Measurements from ENCODE around the gene MATN1. TPM values are rescaled to one million over a fixed set of nuclear protein-coding genes. Genes with fewer than 3 reads are reported as not detected.

The MATN1 gene
- total and polyA plus RNA-seq, 2 donors = 0.24 to 0.85 TPM

GRCh38 chr1:30704271-30704670, 19.1 kb downstream of the MATN1 start:
- DNase-seq (ENCODE audit: extremely low spot score) = no peak
- H3K27ac ChIP-seq (ENCODE audit: low read depth) = no peak overlapping the region
- no peaks in the 10 kb centered on the region for H3K4me1 ChIP-seq (ENCODE audit: insufficient read depth)
- H3K4me3 ChIP-seq (ENCODE audit: low read depth, low read length) = no peak overlapping the region
- H3K36me3 ChIP-seq (ENCODE audit: insufficient read depth) = no peaks in the 10 kb centered on the region
- WGBS = 42% methylated on average over 4 of the region's 4 CpGs

- Histone ChIP-seq H3K4me1 (ENCODE audit: insufficient read depth) (no peaks in the 10 kb centered on the region), H3K27ac (ENCODE audit: low read depth) (no peak overlapping the region), H3K4me3 (ENCODE audit: low read depth, low read length) (no peak overlapping the region), H3K36me3 (ENCODE audit: insufficient read depth) (no peaks in the 10 kb centered on the region)
- DNase-seq (ENCODE audit: extremely low spot score) = no peak
Observed at GRCh38 chr1:30702823-30703222, 20.6 kb downstream of the MATN1 start.

DNA sequence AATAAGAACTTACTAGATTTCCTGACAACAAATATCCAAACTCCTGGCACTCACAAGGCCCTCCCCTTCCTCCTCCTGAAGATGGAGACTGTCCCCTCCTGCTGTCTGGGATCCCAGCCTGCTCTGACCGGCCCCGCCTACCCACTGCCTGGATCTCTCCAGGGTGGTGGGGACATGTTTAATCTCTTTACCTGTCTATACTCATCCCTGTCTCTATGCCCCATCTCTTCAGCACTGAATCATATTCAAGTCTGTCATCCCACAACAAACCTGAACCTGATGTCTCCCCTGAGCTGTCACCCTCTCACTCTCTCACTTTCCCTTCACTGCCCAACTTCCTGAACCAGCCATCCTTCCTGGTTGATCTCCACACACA, 22.1 kb downstream of the MATN1 start:
- Histone ChIP-seq H3K36me3 (ENCODE audit: insufficient read depth) (no peaks in the 10 kb centered on the region), H3K4me3 (ENCODE audit: low read depth, low read length) (no peak overlapping the region), H3K27ac (ENCODE audit: low read depth) (no peak overlapping the region), H3K4me1 (ENCODE audit: insufficient read depth) (no peaks in the 10 kb centered on the region)
- WGBS = 90% methylated on average over 2 of the region's 2 CpGs
- no peak for DNase-seq (ENCODE audit: extremely low spot score)

DNA sequence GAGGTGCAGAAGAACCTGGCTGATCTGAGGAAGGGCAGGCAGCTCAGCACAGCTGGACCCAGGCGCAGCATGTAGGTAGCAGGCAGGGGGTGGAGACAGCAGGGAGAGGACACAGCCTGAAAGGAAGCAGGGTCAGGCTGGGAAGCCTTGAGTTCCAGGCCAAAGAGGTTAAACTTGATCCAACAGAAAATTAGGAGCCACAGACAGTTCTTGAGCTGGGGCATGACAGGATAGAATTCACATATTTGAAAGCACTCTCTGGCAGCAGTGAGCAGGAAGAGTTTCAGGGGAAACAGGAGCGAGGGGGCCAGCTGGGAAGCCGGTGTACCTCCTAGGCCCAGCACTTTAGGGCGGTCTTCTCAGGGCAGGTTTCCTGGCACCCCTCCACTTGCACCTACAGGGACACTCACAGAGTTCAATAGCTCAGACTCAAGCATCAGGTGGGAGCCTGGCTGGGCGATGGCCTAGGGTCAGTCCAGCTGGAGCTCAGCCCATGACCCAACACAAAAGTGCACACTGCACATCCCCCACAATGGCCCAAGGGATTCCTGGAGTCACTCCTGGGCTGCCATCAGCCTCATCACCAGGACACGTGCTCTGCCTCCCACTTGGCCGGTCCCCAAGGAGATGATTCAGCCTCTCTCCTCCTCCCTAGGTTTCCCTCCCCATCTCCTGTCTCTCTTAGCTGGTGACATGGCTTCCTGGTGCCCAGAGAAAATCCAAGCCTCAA, 22.7 kb downstream of the MATN1 start:
- H3K4me3 ChIP-seq (ENCODE audit: low read depth, low read length) = no peak overlapping the region
- no peak overlapping the region for H3K27ac ChIP-seq (ENCODE audit: low read depth)
- DNase-seq (ENCODE audit: extremely low spot score) = no peak
- no peaks in the 10 kb centered on the region for H3K36me3 ChIP-seq (ENCODE audit: insufficient read depth)
- no peaks in the 10 kb centered on the region for H3K4me1 ChIP-seq (ENCODE audit: insufficient read depth)
- 71% methylated on average over 7 of the region's 7 CpGs for WGBS

GRCh38 chr1:30699762-30700161, 23.6 kb downstream of the MATN1 start:
- Histone ChIP-seq H3K27ac (ENCODE audit: low read depth) (no peak overlapping the region), H3K4me3 (ENCODE audit: low read depth, low read length) (no peak overlapping the region), H3K36me3 (ENCODE audit: insufficient read depth) (no peaks in the 10 kb centered on the region), H3K4me1 (ENCODE audit: insufficient read depth) (no peaks in the 10 kb centered on the region)
- DNase-seq (ENCODE audit: extremely low spot score) = no peak
- WGBS = 93% methylated on average over 1 of the region's 1 CpG

DNA sequence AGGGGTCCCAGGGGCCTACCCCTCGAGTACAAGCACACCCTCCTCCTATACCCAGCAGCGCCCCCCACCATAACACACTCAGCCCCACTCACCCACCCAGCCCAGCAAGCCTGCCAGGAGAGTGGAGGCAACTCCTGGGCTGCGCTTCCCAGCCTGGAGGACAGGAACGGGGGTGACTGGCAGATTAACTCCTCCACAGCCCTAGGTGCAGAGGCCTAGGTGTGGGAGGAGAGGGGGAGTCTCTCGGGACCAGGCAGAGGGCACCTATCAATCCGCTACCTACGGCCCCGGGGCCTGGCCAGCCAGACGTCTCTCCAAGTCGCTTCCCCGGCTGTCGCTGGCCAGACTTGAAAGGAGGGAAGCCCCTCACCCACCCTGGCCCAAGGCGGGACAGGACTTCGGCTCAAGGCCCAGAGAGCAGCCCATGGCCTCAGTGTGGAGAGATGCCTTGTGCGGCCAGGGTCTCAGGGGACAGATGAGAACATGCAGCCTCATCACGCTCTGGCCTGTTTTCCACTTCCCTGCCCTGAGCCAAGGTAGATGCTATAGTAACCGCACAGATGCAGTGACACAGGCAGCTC, 24.9 kb downstream of the MATN1 start:
- Histone ChIP-seq H3K4me3 (ENCODE audit: low read depth, low read length) (no peak overlapping the region), H3K27ac (ENCODE audit: low read depth) (no peak overlapping the region), H3K36me3 (ENCODE audit: insufficient read depth) (no peaks in the 10 kb centered on the region), H3K4me1 (ENCODE audit: insufficient read depth) (no peaks in the 10 kb centered on the region)
- WGBS = 74% methylated on average over 17 of the region's 17 CpGs
- DNase-seq (ENCODE audit: extremely low spot score) = no peak

GRCh38 chr1:30697571-30698376, 25.6 kb downstream of the MATN1 start:
- Histone ChIP-seq H3K36me3 (ENCODE audit: insufficient read depth) (no peaks in the 10 kb centered on the region), H3K27ac (ENCODE audit: low read depth) (no peak overlapping the region), H3K4me1 (ENCODE audit: insufficient read depth) (no peaks in the 10 kb centered on the region), H3K4me3 (ENCODE audit: low read depth, low read length) (no peak overlapping the region)
- 55% methylated on average over 9 of the region's 9 CpGs for WGBS
- DNase-seq (ENCODE audit: extremely low spot score) = no peak

DNA sequence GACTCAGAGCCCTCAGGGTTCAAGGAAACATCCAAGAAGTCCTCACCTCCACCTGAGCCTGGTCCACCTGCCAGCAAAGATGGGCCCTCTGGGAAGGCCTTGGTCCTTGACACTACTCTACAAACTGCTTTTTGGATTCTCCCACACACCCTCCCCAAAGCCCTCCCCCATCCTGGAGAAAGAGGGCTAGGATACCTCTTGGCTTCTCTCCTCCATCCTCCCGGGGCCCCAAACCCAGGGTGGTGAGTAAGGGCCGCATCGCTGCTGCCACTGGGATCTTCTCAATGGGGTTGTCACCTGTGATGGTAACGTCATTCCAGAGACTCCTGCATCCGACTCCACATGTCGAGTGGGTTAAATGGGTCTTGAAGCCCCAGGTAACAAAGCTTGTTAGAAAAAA, 26.6 kb downstream of the MATN1 start:
- Histone ChIP-seq H3K4me3 (ENCODE audit: low read depth, low read length) (no peak overlapping the region), H3K36me3 (ENCODE audit: insufficient read depth) (no peaks in the 10 kb centered on the region), H3K27ac (ENCODE audit: low read depth) (no peak overlapping the region), H3K4me1 (ENCODE audit: insufficient read depth) (no peaks in the 10 kb centered on the region)
- 95% methylated on average over 6 of the region's 6 CpGs for WGBS
- DNase-seq (ENCODE audit: extremely low spot score) = no peak

GRCh38 chr1:30695439-30695841, 27.9 kb downstream of the MATN1 start:
- H3K4me3 ChIP-seq (ENCODE audit: low read depth, low read length) = no peak overlapping the region
- 31% methylated on average over 6 of the region's 6 CpGs for WGBS
- H3K36me3 ChIP-seq (ENCODE audit: insufficient read depth) = no peaks in the 10 kb centered on the region
- DNase-seq (ENCODE audit: extremely low spot score) = no peak
- H3K27ac ChIP-seq (ENCODE audit: low read depth) = no peak overlapping the region
- no peaks in the 10 kb centered on the region for H3K4me1 ChIP-seq (ENCODE audit: insufficient read depth)

GRCh38 chr1:30694280-30695175, 28.9 kb downstream of the MATN1 start:
- H3K4me3 ChIP-seq (ENCODE audit: low read depth, low read length) = no peak overlapping the region
- H3K27ac ChIP-seq (ENCODE audit: low read depth) = no peak overlapping the region
- H3K4me1 ChIP-seq (ENCODE audit: insufficient read depth) = no peaks in the 10 kb centered on the region
- WGBS = 78% methylated on average over 8 of the region's 8 CpGs
- DNase-seq (ENCODE audit: extremely low spot score) = no peak
- H3K36me3 ChIP-seq (ENCODE audit: insufficient read depth) = no peaks in the 10 kb centered on the region

DNA sequence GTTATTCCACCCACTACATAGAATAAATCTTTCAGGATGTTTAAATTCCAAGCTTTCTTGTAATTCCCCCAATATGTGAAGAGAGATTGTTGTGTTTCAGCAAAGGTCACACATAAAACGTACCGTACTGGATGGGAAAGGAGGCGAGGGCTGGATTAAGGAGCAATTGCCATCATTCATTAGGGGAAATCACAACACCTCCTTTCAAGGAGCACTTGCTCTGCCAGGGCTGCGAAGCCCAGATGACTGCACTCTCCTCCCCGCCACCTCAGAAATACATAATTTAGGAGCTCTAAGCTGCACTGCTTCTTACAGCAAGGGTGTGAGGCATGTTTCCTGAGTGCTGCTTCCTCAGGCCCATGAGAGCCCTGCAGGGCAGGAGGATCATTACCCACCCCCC, 29.6 kb downstream of the MATN1 start:
- no peak overlapping the region for H3K27ac ChIP-seq (ENCODE audit: low read depth)
- DNase-seq (ENCODE audit: extremely low spot score) = no peak
- no peaks in the 10 kb centered on the region for H3K36me3 ChIP-seq (ENCODE audit: insufficient read depth)
- no peak overlapping the region for H3K4me3 ChIP-seq (ENCODE audit: low read depth, low read length)
- H3K4me1 ChIP-seq (ENCODE audit: insufficient read depth) = no peaks in the 10 kb centered on the region
- 84% methylated on average over 5 of the region's 5 CpGs for WGBS

DNA sequence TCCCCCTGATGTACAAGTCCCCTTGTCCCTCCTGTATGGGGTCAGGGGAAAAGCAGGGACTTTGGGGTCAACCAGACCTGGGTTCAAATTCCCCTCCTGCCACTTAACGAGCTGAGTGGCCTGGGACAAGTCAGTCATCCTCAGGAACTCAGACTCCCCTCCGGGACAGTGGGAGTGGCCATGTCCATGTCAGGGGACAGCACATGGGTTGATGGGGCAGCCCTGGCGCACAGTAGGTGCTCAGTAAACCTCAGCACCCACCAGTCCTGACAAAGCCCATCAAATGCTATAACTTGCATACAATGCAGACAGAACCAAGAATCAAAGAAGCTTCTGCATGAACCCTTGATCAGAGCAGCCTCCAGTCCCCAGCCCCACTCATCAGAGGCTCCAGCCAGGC, 30.0 kb downstream of the MATN1 start:
- H3K36me3 ChIP-seq (ENCODE audit: insufficient read depth) = no peaks in the 10 kb centered on the region

DNA sequence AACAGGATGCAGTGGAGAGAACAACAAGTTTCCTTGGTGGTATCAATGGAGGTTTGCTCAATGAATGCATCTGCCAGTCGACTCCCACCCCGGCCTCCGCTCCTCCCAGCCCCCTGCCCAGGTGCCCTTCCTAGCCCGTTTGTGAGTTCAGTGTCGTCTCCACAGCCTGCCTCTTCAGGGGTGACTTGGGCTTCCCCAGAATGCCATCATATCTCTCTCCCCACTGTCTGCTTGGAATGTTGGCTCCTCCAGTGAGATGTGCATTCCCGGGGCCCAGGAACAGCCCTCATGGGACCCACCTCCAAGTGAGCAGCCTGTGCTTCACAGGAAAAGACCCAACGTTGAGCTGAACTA, 30.5 kb downstream of the MATN1 start:
- 76% methylated on average over 7 of the region's 7 CpGs for WGBS
- no peak for DNase-seq (ENCODE audit: extremely low spot score)
- Histone ChIP-seq H3K36me3 (ENCODE audit: insufficient read depth) (no peaks in the 10 kb centered on the region), H3K27ac (ENCODE audit: low read depth) (no peak overlapping the region), H3K4me1 (ENCODE audit: insufficient read depth) (no peaks in the 10 kb centered on the region), H3K4me3 (ENCODE audit: low read depth, low read length) (no peak overlapping the region)

More for the DNA sequence above, 30.0 kb downstream of the MATN1 start:
- Histone ChIP-seq H3K27ac (ENCODE audit: low read depth) (no peak overlapping the region), H3K4me3 (ENCODE audit: low read depth, low read length) (no peak overlapping the region), H3K4me1 (ENCODE audit: insufficient read depth) (no peaks in the 10 kb centered on the region)
- 82% methylated on average over 3 of the region's 3 CpGs for WGBS
- DNase-seq (ENCODE audit: extremely low spot score) = no peak
